Measurements from ENCODE around the gene YAF2. TPM values are rescaled to one million over a fixed set of nuclear protein-coding genes. Genes with fewer than 3 reads are reported as not detected.

YAF2 gene
- total RNA-seq, 1 donor from 2014 or later: 88.1 TPM

- Histone ChIP-seq H3K9me3 (replicated peaks) (no peaks in the 10 kb centered on the region), H3K4me3 (no peak overlapping the region), H3K27ac (replicated peaks) (no peak overlapping the region), H3K27me3 (ENCODE audit: low read depth) (no peaks in the 10 kb centered on the region), H3K36me3 (no peaks in the 10 kb centered on the region), H3K4me1 (no peaks in the 10 kb centered on the region)
- intact Hi-C loops (cut with micrococcal nuclease): no loop called here
- DNase-seq: no peak
- TF ChIP-seq, protein P1, sequence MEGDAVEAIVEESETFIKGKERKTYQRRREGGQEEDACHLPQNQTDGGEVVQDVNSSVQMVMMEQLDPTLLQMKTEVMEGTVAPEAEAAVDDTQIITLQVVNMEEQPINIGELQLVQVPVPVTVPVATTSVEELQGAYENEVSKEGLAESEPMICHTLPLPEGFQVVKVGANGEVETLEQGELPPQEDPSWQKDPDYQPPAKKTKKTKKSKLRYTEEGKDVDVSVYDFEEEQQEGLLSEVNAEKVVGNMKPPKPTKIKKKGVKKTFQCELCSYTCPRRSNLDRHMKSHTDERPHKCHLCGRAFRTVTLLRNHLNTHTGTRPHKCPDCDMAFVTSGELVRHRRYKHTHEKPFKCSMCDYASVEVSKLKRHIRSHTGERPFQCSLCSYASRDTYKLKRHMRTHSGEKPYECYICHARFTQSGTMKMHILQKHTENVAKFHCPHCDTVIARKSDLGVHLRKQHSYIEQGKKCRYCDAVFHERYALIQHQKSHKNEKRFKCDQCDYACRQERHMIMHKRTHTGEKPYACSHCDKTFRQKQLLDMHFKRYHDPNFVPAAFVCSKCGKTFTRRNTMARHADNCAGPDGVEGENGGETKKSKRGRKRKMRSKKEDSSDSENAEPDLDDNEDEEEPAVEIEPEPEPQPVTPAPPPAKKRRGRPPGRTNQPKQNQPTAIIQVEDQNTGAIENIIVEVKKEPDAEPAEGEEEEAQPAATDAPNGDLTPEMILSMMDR (IDR thresholded peaks at IDR 0.05; ENCODE audit: borderline replicate concordance): no peak
These were observed 28.7 kb upstream of the YAF2 start for GRCh38 chr12:42266579-42267230.

DNA sequence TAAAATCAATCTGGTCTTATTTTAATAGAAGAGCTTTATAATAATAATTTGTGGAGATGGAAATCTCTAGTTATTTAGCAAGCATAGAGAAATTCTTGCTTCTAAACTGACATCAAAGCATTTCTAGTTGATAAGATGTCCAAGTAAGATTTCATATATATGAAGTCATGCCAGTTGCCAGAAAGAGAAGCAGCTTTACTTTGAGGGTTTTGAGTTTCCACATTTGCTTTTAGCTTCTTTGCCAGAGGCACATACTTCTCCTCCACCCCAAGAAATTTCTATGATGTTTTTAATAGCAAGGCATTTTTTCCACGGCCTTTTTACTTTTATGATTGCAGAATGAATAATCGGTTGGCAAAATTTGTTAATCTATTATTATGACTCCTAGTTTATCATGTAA lies 24.2 kb upstream of the YAF2 start:
- no peak for DNase-seq
- TF ChIP-seq, protein P1 (IDR thresholded peaks at IDR 0.05; ENCODE audit: borderline replicate concordance): no peak
- no peaks in the 10 kb centered on the region for H3K36me3 ChIP-seq
- H3K27me3 ChIP-seq (ENCODE audit: low read depth): no peaks in the 10 kb centered on the region
- H3K27ac ChIP-seq (replicated peaks): no peak overlapping the region
- no peaks in the 10 kb centered on the region for H3K9me3 ChIP-seq (replicated peaks)
- H3K4me1 ChIP-seq: no peaks in the 10 kb centered on the region
- no peak overlapping the region for H3K4me3 ChIP-seq
- intact Hi-C loops (cut with micrococcal nuclease): no loop called here

GRCh38 chr12:42261708-42262107 lies 23.7 kb upstream of the YAF2 start:
- H3K27ac ChIP-seq (replicated peaks): no peak overlapping the region
- H3K4me3 ChIP-seq: no peak overlapping the region
- no peak for DNase-seq
- H3K36me3 ChIP-seq: no peaks in the 10 kb centered on the region
- H3K9me3 ChIP-seq (replicated peaks): no peaks in the 10 kb centered on the region
- no peaks in the 10 kb centered on the region for H3K4me1 ChIP-seq
- TF ChIP-seq, protein P1 (IDR thresholded peaks at IDR 0.05; ENCODE audit: borderline replicate concordance): no peak
- intact Hi-C loops (cut with micrococcal nuclease): no loop called here
- no peaks in the 10 kb centered on the region for H3K27me3 ChIP-seq (ENCODE audit: low read depth)

- no peak overlapping the region for H3K4me3 ChIP-seq
- no peaks in the 10 kb centered on the region for H3K27me3 ChIP-seq (ENCODE audit: low read depth)
These were observed 22.5 kb upstream of the YAF2 start for GRCh38 chr12:42260518-42260917.

GRCh38 chr12:42259699-42260098 lies 21.7 kb upstream of the YAF2 start:
- intact Hi-C loops (cut with micrococcal nuclease): no loop called here
- H3K36me3 ChIP-seq: no peaks in the 10 kb centered on the region
- H3K27ac ChIP-seq (replicated peaks): no peak overlapping the region
- H3K9me3 ChIP-seq (replicated peaks): no peaks in the 10 kb centered on the region
- no peaks in the 10 kb centered on the region for H3K27me3 ChIP-seq (ENCODE audit: low read depth)
- no peaks in the 10 kb centered on the region for H3K4me1 ChIP-seq
- H3K4me3 ChIP-seq: no peak overlapping the region
- DNase-seq: no peak
- TF ChIP-seq, protein P1 (IDR thresholded peaks at IDR 0.05; ENCODE audit: borderline replicate concordance): no peak

More at GRCh38 chr12:42260518-42260917, 22.5 kb upstream of the YAF2 start:
- H3K36me3 ChIP-seq: no peaks in the 10 kb centered on the region
- no peak overlapping the region for H3K27ac ChIP-seq (replicated peaks)
- intact Hi-C loops (cut with micrococcal nuclease): no loop called here
- H3K4me1 ChIP-seq: no peaks in the 10 kb centered on the region
- TF ChIP-seq, protein P1 (IDR thresholded peaks at IDR 0.05; ENCODE audit: borderline replicate concordance): no peak
- DNase-seq: no peak
- H3K9me3 ChIP-seq (replicated peaks): no peaks in the 10 kb centered on the region
